Fibroblast of the aortic adventitia (primary cell): ENCODE measurements around the gene RBAK. TPM values are rescaled to one million over a fixed set of nuclear protein-coding genes. Genes with fewer than 3 reads are reported as not detected.
"Not testable (repeated sequence)": the region's sequence is repeated elsewhere in the genome, so short reads cannot be mapped to it uniquely, and the experiment has no call there.

ENCODE experiments used
- DNase-seq: peaks from one replicate; pipeline ENCODE4 v3.0.0-alpha.2; 2010; ENCODE audit warnings: low read depth
- H3K4me3 ChIP-seq: 2 replicates; pipeline ENCODE4 v1.5.1; 2011; ENCODE audit warnings: low read depth, mild to moderate bottlenecking, control low read depth, low read length, moderate library complexity
- total RNA-seq: library from RNA; depleted of rRNA; stranded (reverse); fragments of >200 nt; gene quantifications from 2 replicates; pipeline ENCODE4 v1.2.3, GENCODE V29; 2012; ENCODE audit warnings: low replicate concordance
- TF ChIP-seq, protein P1 (sequence below): IDR thresholded peaks from 2 replicates; pipeline ENCODE4 v1.5.1; 2011; ENCODE audit warnings: mild to moderate bottlenecking, low read length, control low read depth, inconsistent platforms; ENCODE audit not compliant: insufficient read depth

RBAK gene
- total RNA-seq, 1 donor: 9.1 TPM

DNA sequence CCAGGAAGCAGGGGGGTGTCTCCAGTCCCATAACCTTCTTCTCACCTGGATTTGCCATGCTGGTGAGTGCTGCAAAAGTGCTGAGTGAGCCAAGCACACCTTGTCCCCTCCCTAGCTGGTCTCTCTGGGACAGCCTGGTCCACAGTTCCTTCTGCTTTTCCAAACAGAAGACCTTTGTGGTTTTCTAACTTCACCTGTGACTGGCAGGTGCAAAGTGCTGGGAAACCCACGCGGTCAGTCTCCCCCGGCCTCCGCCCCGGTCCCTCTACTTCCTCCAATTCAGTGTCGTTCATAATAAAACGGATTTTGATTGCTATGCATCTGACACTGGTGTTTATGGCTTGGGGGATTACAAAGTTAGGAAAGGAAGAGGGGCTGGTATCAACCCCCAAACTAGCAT lies 37.1 kb downstream of the RBAK start:
- no peak for DNase-seq
- TF ChIP-seq, protein P1, sequence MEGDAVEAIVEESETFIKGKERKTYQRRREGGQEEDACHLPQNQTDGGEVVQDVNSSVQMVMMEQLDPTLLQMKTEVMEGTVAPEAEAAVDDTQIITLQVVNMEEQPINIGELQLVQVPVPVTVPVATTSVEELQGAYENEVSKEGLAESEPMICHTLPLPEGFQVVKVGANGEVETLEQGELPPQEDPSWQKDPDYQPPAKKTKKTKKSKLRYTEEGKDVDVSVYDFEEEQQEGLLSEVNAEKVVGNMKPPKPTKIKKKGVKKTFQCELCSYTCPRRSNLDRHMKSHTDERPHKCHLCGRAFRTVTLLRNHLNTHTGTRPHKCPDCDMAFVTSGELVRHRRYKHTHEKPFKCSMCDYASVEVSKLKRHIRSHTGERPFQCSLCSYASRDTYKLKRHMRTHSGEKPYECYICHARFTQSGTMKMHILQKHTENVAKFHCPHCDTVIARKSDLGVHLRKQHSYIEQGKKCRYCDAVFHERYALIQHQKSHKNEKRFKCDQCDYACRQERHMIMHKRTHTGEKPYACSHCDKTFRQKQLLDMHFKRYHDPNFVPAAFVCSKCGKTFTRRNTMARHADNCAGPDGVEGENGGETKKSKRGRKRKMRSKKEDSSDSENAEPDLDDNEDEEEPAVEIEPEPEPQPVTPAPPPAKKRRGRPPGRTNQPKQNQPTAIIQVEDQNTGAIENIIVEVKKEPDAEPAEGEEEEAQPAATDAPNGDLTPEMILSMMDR: no peak
- H3K4me3 ChIP-seq: no peak overlapping the region

DNA sequence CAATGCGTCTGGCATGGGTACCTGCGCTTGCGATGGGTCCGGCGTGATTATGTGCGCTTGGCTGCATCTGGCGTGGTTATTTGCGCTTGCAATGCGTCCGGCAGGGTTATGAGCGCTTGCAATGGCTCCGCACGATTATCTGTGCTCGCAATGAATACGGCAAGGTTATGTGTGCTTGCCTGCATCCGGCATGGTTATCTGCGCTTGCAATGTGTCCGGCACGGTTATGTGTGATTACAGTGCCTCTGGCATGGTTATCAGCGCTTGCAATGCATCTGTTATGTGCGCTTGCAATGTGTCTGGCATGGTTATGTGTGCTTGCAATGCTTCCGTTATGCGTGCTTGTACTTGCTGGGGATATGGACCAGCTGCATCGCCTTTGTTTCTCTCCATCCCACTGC lies 37.7 kb downstream of the RBAK start:
- TF ChIP-seq, protein P1: no peak
- no peak for DNase-seq
- no peak overlapping the region for H3K4me3 ChIP-seq

DNA sequence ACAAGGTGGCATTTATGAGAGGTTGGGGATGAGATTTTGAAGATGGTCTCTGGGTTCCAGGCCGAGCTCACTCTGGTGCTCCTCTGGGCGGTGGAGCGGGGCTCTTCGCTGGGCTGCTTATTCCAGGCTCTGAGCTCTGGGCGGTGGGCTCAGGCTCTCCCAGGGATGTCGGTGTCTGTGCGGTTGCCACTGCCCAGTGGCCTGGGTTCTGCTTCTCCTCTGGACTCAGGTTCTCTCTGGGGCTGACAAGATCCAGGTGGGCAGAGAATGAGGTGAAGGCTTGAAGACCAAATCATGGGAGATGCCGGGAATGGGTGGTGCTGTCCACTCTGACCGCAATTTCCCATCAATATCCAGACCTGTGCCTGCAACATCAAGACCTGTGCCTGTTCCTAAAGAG lies 40.6 kb downstream of the RBAK start:
- no peak for DNase-seq
- TF ChIP-seq, protein P1: no peak
- no peak overlapping the region for H3K4me3 ChIP-seq

DNA sequence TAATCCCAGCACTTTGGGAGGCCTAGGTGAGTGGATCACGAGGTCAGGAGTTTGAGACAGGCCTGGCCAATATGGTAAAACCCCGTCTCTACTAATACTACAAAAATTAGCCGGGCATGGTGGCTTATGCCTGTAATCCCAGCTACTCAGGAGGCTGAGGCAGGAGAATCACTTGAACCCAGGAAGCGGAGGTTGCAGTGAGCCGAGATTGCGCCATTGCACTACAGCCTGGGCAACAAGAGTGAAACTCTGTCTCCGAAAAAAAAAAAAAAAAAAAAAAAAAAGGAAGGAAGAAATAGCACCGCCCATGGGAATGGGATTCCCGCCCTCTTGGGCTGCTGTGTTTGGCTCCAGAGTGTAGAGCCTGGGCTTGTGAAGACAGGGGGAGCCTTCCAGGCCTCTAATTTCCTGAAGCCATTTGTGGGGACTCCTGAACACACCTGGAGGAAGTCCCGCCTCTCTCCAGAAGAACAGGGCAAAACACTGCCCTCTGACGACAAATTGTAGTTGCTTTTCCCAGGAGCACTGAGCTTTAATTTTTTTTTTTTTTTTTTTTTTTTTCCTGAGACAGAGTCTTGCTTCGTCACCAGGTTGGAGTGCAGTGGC lies 42.7 kb downstream of the RBAK start:
- not testable (repeated sequence) for H3K4me3 ChIP-seq, DNase-seq
- TF ChIP-seq, protein P1: peak; percentile 9

DNA sequence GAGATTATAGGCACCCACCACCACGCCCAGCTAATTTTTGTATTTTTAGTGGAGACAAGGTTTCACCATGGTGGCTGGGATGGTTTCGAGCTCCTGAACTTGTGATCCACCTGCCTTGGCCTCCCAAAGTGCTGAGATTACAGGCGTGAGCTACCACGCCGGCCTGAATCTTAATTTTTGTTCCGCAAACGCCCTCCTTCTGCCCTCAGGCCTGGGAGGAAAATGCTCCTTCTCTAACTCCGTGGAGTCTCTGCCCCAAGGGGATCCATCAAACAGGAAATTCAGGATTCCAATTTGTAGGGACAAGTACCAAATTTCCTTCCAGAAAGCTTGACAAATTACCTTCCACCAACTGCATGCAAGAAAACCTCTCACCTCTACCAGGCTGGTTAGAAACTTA lies 43.2 kb downstream of the RBAK start:
- H3K4me3 ChIP-seq: no peak overlapping the region
- TF ChIP-seq, protein P1: no peak
- no peak for DNase-seq

DNA sequence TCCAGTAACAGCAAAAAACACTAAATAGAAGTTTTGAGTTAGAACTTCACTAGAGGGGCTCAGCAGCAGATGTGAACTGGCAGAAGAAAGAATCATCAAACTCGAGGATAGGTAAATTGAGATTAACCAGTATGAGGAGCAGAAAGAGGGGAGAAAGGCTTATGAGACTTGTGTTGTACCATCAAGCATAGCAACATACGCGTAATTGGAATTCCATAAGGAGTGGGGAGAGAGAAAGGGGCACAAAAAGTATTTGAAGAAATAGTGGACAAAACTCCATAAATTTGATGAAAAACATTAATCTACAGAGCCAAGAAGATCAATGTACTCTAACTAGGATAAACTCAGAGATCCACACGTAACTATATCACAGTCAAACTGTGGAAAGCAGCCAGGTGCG lies 48.3 kb downstream of the RBAK start:
- DNase-seq: no peak
- H3K4me3 ChIP-seq: no peak overlapping the region
- TF ChIP-seq, protein P1: no peak

DNA sequence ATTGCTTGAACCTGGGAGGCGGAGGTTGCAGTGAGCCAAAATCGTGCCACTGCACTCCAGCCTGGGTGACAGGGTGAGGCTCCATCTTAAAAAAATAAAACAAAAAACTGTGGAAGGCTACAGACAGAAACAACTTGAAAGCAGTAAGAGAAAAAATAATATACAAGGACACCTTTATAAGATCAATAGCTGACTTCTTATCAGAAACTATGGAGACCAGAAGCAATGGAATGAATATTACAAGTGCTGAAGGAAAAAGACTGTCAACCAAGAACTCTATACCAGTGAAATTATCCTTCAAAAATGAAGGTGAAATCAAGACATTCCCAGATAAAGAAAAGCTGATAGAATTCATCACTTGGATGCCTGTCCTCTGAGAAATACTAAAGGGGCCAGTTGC lies 49.0 kb downstream of the RBAK start:
- no peak overlapping the region for H3K4me3 ChIP-seq
- TF ChIP-seq, protein P1: no peak
- DNase-seq: no peak
